ENCODE results near the gene ZNF624.

The ZNF624 gene

DNA sequence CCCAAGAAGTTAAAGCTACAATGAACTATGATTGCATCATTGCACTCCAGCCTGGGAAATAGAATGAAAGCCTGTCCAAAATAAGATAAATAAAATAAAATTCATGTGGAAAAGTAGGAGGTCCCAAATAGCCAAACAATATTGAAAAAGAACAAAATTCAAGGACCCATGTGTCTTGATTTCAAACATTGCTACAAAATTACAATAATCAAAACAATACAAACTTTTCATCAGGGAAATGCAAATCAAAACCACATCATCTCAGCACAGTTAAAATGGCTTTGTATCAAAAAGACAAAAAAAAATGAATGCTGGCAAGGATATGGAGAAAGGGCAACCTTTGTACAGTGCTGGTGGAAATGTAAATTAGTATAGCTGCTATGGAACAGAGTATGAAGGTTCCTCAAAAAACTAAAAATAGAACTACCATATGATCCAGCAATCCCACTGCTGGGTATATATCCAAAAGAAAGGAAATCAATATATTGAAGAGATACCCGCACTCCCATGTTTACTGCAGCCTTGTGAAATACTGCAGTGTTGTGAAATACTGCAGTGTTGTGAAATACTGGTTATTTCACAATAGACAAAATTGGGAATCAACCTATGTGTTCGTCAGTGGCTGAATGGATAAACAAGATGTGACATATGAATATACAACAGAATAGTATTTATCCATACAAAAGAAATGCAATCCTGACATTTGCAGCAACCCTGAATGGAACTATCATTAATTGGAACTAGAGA is 60.1 kb downstream of the ZNF624 start:
- FAIRE-seq: no peak

- FAIRE-seq: no peak
These were observed 64.3 kb downstream of the ZNF624 start for GRCh38 chr17:16589097-16589969.

- FAIRE-seq: no peak
These were observed 67.9 kb downstream of the ZNF624 start for GRCh38 chr17:16585796-16586195.

- peak; percentile 79 for FAIRE-seq
These were observed 69.2 kb downstream of the ZNF624 start for GRCh38 chr17:16584273-16584995.

GRCh38 chr17:16583781-16584180 is 69.9 kb downstream of the ZNF624 start:
- FAIRE-seq: no peak

- FAIRE-seq: no peak
These were observed 80.2 kb downstream of the ZNF624 start for GRCh38 chr17:16573466-16573865.
